GM18868 (cell line): ENCODE data around the gene DPY19L3.
"Not testable (repeated sequence)": the region's sequence is repeated elsewhere in the genome, so short reads cannot be mapped to it uniquely, and the experiment has no call there.

Source experiments
- ATAC-seq: cut with Tn5 transposase; IDR thresholded peaks from one replicate; pipeline ENCODE4 v1.9.1; 2021; ENCODE audit warnings: mild to moderate bottlenecking, moderate library complexity; ENCODE audit not compliant: unreplicated experiment

The DPY19L3 gene

GRCh38 chr19:32396046-32396652 is 9.4 kb upstream of the DPY19L3 start:
- ATAC-seq: no peak

- no peak for ATAC-seq
Measured at GRCh38 chr19:32397671-32398101, 7.9 kb upstream of the DPY19L3 start.

GRCh38 chr19:32401992-32402391 is 3.6 kb upstream of the DPY19L3 start:
- ATAC-seq: no peak

- ATAC-seq: no peak
Measured at GRCh38 chr19:32403291-32403995, 2.1 kb upstream of the DPY19L3 start.

- no peak for ATAC-seq
Measured at GRCh38 chr19:32404213-32404932, 1.2 kb upstream of the DPY19L3 start.

- no peak for ATAC-seq
Measured at GRCh38 chr19:32404933-32405430, 588 bp upstream of the DPY19L3 start.

- no peak for ATAC-seq
Measured at GRCh38 chr19:32406161-32407003, 812 bp downstream of the DPY19L3 start.

- no peak for ATAC-seq
Measured at GRCh38 chr19:32407004-32407992, 1.7 kb downstream of the DPY19L3 start.

- no peak for ATAC-seq
Measured at GRCh38 chr19:32415246-32415645, 9.7 kb downstream of the DPY19L3 start.

GRCh38 chr19:32415669-32416068 is 10.1 kb downstream of the DPY19L3 start:
- no peak for ATAC-seq

GRCh38 chr19:32416749-32417456 is 11.3 kb downstream of the DPY19L3 start:
- ATAC-seq: no peak

- no peak for ATAC-seq
Measured at GRCh38 chr19:32418155-32418554, 12.6 kb downstream of the DPY19L3 start.

- ATAC-seq: no peak
Measured at GRCh38 chr19:32421589-32422361, 16.2 kb downstream of the DPY19L3 start.

- ATAC-seq: no peak
Measured at GRCh38 chr19:32422435-32422834, 16.9 kb downstream of the DPY19L3 start.

GRCh38 chr19:32423944-32424343 is 18.4 kb downstream of the DPY19L3 start:
- not testable (repeated sequence) for ATAC-seq

GRCh38 chr19:32427536-32427935 is 22.0 kb downstream of the DPY19L3 start:
- no peak for ATAC-seq

- no peak for ATAC-seq
Measured at GRCh38 chr19:32436692-32437091, 31.1 kb downstream of the DPY19L3 start.

GRCh38 chr19:32437096-32437495 is 31.5 kb downstream of the DPY19L3 start:
- ATAC-seq: no peak
